KOPT-K1 (cell line): ENCODE measurements around the gene PIK3R4.

Experiments used
- H3K27ac ChIP-seq: fragments of 200-600 bp; sonication (generic); 2 replicates; pipeline ENCODE4 v1.5.1; 2016; ENCODE audit warnings: antibody characterized with exemption, mild to moderate bottlenecking, low read depth, low read length; ENCODE audit not compliant: poor library complexity, severe bottlenecking
- H3K36me3 ChIP-seq: fragments of 200-600 bp; sonication (generic); 2 replicates; pipeline ENCODE4 v1.5.1; 2017; ENCODE audit warnings: antibody characterized with exemption, mild to moderate bottlenecking, low read length, moderate library complexity; ENCODE audit not compliant: insufficient read depth
- H3K9me3 ChIP-seq: fragments of 200-600 bp; sonication (generic); 2 replicates; pipeline ENCODE4 v1.5.1; 2017; ENCODE audit warnings: antibody characterized with exemption, low read length, mild to moderate bottlenecking; ENCODE audit not compliant: insufficient read depth, poor library complexity, severe bottlenecking

Gene PIK3R4

DNA sequence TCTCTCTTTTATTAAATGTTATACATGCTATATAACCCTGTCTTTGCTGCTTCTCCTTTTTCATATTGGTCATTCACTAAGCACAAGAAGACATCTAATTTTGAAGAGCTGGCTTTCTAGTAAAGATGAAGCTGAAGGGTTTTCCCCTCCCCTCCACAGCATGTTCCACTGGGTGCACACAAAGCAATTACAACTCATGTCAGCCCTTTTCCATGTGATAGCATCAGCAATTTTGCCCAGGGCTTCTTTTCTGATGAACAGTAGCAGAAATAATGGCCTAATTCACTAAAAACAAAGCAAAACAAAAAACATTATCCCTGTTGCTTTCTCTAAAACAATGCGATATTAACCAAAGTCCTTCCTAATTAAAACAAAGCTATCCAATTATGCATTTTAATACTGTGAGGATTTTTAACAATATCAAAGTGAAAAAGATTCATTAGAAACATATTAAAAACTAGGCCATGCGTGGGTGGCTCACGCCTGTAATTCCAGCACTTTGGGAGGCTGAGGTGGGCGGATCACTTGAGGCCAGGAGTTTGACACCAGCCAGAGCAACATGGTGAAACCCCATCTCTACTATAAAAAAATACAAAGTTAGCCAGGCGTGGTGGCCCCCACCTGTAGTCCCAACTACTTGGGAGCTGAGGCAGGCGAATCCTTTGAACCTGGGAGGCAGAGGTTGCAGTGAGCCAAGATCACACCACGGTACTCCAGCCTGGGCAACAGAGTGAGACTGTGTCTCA, 12.2 kb upstream of the PIK3R4 start:
- Histone ChIP-seq H3K36me3 (no peaks in the 10 kb centered on the region), H3K9me3 (no peaks in the 10 kb centered on the region), H3K27ac (no peak overlapping the region)

DNA sequence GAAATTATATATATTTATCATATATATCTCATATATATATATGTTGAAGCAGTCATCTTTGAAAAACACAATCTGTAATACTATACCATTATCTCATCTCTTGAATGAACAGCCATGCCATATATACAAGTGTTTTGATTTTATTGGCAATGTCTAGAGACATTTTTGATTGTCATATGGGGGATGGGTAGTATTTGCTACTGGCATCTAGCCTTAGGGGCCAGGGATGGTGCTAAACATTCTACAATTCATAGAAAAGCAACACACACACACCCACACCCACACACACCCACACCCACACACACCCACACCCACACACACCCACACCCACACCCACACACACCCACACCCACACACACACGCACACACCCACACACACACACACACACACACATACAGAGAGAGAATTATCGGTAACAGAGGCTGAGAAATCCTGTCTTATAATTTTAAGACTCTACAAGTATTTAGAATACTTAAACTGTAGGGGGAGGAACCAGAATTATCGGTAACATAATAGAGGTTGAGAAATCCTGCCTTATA, 11.1 kb upstream of the PIK3R4 start:
- Histone ChIP-seq H3K27ac (no peak overlapping the region), H3K9me3 (no peaks in the 10 kb centered on the region), H3K36me3 (no peaks in the 10 kb centered on the region)

DNA sequence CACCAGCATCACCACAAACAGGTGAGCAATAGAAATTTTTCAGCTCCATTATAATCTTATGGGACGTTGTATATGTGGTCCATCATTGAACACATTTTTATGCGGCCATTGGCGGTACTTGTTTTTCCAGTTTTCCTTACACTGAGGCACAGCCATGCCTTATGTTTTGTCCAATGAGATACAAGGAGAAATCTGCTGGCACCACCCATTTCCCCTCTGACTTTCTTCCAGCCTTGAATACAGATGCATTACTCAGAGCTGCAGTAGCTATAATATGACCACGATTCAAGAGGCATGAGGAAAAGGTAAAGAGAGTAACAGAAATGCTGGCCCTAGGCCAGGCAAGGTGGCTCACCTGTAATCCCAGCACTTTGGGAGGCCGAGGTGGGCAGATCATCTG, 9.0 kb upstream of the PIK3R4 start:
- no peak overlapping the region for H3K27ac ChIP-seq
- no peaks in the 10 kb centered on the region for H3K36me3 ChIP-seq
- H3K9me3 ChIP-seq, result no peaks in the 10 kb centered on the region

DNA sequence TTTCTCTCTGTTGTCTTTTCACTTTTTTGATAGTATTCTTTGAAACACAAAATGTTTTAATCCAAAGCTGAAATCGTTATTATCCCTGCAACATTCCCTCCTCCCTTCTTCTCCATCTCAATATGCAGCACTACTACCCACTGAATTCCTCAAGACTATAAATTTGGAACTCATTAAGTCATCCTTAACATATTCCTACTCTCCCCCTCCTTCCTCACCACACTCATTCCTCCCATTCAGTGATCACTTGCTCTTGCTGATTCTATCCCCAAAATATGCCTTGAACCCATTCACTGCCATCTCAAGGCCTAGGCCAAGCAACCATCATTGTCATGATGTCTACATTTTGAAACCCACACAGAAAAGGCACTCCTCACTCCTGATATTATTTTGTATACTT, 2.4 kb upstream of the PIK3R4 start:
- peaks cover 9% of the 10 kb centered on the region; the same call in 1 of the 2 replicates for H3K36me3 ChIP-seq
- H3K9me3 ChIP-seq, result no peaks in the 10 kb centered on the region
- no peak overlapping the region for H3K27ac ChIP-seq

DNA sequence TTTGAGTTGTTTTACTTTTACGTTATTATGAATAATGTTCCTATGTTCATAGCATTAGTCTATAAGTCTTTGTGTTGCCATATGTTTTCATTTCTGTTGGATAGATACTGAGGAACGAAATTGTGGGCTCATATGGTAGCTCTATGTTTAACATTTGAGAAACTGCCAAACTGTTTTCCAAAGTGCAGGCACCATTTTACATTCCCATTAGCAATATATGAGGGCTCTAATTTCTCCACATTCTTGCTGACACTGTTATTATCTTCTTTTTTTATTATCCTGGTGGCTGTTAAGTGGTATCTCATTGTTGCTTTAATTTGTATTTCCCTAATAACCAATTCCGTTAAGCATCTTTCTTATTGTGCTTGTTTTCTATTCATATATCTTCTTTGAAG, 1.8 kb upstream of the PIK3R4 start:
- Histone ChIP-seq H3K27ac (peak overlapping the region; percentile 69), H3K9me3 (no peaks in the 10 kb centered on the region), H3K36me3 (peaks cover 14% of the 10 kb centered on the region)

DNA sequence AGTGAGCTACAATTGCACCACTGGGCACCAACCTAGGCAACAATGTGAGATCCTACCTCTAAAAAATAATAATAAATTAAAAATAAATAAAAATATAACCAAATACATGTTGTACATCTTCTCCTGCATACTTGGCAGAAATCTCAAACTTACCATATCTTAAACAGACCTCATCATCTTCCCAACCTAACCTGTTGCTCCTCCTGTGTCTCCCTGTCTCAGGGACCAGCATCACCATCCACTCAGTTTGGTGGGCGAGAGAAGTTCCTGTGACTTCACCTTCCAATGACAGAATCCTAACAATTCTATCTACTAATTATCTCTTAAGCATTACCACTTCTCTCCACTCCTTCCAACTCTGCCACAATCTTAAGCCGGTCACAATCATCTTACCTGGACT, 3.3 kb downstream of the PIK3R4 start:
- Histone ChIP-seq H3K9me3 (no peaks in the 10 kb centered on the region), H3K27ac (no peak overlapping the region), H3K36me3 (peaks cover 49% of the 10 kb centered on the region)

DNA sequence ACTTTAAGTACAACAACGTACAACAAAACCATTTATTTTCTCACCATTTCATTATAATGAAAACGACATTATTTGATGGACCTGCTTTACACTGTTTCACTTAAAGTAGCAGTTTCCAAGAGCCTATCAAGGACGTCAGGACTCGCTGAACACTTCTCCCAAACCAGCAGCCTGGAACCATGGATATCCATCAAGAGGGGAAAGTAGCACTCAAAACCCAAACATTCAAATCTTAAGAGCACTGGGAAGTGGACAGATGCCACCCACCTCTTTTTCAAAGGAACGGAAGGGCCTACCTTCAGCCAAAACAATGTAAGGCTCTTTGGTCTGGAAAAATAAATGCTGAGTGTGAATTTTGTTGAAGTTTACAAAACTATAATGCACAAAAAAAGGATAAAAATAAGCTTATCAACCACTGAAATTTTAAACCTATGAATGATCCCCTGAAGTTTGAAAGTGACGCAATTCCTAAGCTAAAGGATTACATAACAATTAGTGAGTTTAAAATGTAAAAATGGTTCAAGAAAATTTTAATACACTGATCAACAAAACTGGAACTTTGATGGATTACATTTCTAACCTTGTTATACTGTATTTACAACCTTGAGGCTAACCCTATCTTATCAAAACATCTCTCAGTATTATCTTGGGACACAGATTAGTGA, 4.6 kb downstream of the PIK3R4 start:
- Histone ChIP-seq H3K27ac (no peak overlapping the region), H3K9me3 (no peaks in the 10 kb centered on the region)

DNA sequence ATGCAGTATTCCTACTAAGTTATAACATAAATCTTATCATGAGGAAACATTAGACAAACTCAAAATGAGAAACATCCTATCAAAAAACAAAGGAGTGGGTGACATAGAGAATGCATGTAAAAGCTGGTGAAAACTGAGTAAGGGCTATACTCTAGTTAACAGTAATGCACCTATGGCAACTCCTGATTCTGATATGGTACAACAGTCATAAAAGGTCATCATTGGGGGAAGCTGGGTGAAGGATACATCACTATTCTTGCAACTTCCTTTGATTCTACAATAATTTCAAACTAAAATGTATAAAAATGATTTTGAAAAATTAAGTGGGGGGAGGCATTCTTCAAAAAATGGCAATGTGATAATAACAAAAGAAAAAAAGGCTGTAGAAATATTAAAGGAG, 6.8 kb downstream of the PIK3R4 start:
- Histone ChIP-seq H3K36me3 (peaks cover 56% of the 10 kb centered on the region), H3K27ac (no peak overlapping the region), H3K9me3 (no peaks in the 10 kb centered on the region)

More for the DNA sequence above, 4.6 kb downstream of the PIK3R4 start:
- peaks cover 49% of the 10 kb centered on the region for H3K36me3 ChIP-seq

DNA sequence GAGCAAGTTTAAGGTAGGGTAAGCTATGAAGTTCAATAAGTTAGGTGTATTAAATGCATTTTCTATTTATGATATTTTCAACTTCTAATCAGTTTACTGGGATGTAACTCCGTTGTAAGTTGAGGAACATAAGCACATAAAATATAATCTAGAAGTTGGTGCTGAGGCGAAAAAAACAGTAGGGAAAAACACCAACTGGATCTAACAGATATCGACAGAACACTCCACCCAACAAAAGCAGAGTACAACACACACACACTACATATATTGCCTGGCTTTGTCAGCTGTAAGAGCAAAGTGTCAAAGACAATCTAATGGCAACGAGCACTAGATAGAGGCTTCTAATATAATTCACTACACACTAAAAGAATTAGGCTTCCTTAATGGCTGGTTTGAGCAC, 8.4 kb downstream of the PIK3R4 start:
- H3K36me3 ChIP-seq, result peaks cover 56% of the 10 kb centered on the region
- no peaks in the 10 kb centered on the region for H3K9me3 ChIP-seq
- H3K27ac ChIP-seq, result no peak overlapping the region

DNA sequence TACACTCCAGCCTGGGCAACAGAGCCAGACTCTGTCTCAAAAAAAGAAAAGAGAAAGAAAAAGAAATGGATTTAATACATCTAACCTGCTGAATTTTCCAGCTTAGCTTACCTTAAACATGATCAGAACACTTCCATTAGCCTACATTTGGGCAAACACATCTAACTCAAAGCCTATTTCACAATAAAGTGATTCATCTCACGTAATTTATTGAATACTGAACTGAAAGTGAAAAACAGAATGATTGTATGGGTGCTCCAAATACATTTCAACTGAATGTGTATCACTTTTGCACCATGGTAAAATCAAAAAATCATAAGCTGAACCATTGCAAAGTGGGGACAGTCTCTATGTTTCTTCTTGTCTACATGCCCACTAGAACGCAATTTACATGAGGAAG, 9.0 kb downstream of the PIK3R4 start:
- H3K36me3 ChIP-seq, result peaks cover 55% of the 10 kb centered on the region

DNA sequence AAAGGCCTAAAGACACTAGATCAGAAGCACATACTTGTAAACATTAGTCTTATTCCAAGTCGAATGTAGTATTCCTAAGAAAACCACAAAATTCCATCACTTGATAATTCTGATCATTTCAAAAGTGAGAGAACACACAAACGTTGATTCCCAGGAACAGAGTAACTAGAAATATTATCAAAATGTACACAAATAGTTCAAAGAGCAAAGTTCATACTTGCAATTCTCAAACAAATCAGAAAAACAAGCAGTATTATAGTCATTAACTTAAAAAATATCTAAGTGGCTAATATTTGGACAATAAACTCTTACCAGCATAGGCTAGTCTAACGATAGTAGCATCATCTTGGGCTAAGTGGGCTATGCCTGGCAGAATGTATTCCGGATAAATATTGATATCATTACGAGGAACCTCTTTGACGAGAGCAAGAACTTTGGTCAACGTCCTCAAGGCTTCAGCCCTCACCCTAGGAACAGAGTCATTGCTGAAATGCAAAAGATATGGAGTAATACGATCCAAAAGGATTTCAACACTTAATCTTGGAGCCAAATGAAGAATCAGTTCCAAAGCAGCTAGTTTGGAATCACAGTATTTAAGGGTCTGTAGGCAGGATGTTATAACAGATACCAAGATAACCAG, 13.3 kb downstream of the PIK3R4 start:
- H3K27ac ChIP-seq, result no peak overlapping the region
- peaks cover 50% of the 10 kb centered on the region for H3K36me3 ChIP-seq
- no peaks in the 10 kb centered on the region for H3K9me3 ChIP-seq

More for the DNA sequence above, 9.0 kb downstream of the PIK3R4 start:
- Histone ChIP-seq H3K27ac (no peak overlapping the region), H3K9me3 (no peaks in the 10 kb centered on the region)

DNA sequence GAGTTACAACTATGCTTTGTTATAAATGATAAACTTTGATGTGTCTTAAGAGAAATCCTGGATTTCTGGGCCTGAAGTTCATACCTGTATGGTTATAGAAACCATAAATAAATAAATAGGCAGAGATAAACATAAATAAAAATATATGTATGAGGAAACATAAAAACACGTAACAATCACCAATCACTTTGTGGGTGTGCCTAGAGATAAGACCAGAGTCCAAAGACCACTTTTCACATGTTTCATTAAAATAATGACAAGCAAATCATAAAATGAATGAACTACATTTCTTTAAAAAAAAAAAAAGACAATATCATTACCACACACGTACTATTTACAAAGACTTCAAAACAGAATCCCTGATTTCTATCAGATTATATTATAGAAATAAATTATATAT, 14.1 kb downstream of the PIK3R4 start:
- Histone ChIP-seq H3K36me3 (peaks cover 58% of the 10 kb centered on the region), H3K9me3 (no peaks in the 10 kb centered on the region), H3K27ac (no peak overlapping the region)

DNA sequence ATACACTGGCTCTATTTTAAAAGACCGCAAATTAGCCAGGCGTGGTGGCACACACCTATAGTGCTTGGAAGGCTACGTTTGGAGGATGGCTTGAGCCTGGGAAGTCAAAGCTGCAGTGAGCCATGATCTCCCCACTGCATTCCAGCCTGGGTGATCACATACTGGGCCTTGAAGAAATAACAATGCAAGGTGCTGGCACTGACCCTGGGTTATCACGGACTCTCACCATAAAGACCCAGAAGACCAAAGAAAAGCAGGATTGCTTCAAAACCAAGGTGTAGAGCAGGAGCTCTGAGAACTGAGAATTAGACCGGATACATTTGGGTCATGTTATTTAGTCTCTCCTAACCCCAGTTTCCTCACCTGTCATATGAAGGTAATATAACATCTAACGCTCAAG, 14.8 kb downstream of the PIK3R4 start:
- H3K27ac ChIP-seq, result no peak overlapping the region
- H3K36me3 ChIP-seq, result peaks cover 58% of the 10 kb centered on the region
- no peaks in the 10 kb centered on the region for H3K9me3 ChIP-seq

DNA sequence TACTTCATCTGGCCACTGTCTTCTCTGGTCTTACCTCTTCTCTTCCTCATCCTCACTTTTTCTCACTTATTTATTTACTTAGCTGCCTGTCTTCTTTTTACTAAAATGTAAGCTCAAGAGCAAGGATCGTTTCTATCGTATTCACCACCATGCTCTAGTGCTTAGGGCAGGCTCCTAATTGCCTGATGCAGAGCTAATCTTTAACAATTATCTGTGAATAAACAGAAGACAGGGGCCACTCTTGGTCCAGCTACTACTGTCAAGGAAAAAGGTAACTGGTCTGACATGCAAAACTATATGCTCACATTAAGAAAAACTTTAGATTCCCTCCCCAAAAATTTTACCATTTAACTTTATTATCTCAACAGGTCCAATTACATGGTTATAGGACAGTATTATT, 17.5 kb downstream of the PIK3R4 start:
- peaks cover 43% of the 10 kb centered on the region for H3K36me3 ChIP-seq
- no peak overlapping the region for H3K27ac ChIP-seq
- H3K9me3 ChIP-seq, result no peaks in the 10 kb centered on the region

DNA sequence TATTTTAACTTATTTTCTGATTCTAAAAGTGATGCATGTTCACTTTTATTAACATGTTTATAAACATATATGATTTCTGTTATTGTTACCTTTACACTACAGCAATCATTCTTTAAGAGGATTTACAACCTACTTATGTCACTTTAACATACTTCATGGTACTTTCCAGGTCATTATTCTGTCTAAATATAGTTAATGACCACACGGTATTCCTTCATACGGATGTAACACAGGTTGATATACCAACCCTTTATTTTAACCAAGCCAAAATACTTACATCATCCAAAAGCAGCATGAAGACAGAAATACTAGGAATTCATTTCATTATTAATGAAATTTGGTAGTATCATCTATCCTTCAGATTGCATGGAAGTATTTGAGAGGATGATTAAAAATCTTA, 18.6 kb downstream of the PIK3R4 start:
- H3K27ac ChIP-seq, result no peak overlapping the region
- peaks cover 39% of the 10 kb centered on the region for H3K36me3 ChIP-seq
- H3K9me3 ChIP-seq, result no peaks in the 10 kb centered on the region
